ENCODE results near the gene CCL20.

The CCL20 gene

GRCh38 chr2:227860221-227860641 lies 46.6 kb downstream of the CCL20 start:
- TF ChIP-seq FOXP2 (optimal IDR thresholded peaks at IDR 0.05; ENCODE audit: borderline replicate concordance, extremely low read depth, extremely low read length, insufficient read depth) = no peak
- no peak for TF ChIP-seq TAF1 (IDR thresholded peaks at IDR 0.05; ENCODE audit: borderline replicate concordance, insufficient read depth, low read length)
- TF ChIP-seq POLR2AphosphoS5 (IDR thresholded peaks at IDR 0.05; ENCODE audit: low read depth, low read length) = no peak
- no peak for TF ChIP-seq SIN3A (IDR thresholded peaks at IDR 0.05; ENCODE audit: borderline replicate concordance, insufficient read depth, low read length)
- TF ChIP-seq, protein P1, sequence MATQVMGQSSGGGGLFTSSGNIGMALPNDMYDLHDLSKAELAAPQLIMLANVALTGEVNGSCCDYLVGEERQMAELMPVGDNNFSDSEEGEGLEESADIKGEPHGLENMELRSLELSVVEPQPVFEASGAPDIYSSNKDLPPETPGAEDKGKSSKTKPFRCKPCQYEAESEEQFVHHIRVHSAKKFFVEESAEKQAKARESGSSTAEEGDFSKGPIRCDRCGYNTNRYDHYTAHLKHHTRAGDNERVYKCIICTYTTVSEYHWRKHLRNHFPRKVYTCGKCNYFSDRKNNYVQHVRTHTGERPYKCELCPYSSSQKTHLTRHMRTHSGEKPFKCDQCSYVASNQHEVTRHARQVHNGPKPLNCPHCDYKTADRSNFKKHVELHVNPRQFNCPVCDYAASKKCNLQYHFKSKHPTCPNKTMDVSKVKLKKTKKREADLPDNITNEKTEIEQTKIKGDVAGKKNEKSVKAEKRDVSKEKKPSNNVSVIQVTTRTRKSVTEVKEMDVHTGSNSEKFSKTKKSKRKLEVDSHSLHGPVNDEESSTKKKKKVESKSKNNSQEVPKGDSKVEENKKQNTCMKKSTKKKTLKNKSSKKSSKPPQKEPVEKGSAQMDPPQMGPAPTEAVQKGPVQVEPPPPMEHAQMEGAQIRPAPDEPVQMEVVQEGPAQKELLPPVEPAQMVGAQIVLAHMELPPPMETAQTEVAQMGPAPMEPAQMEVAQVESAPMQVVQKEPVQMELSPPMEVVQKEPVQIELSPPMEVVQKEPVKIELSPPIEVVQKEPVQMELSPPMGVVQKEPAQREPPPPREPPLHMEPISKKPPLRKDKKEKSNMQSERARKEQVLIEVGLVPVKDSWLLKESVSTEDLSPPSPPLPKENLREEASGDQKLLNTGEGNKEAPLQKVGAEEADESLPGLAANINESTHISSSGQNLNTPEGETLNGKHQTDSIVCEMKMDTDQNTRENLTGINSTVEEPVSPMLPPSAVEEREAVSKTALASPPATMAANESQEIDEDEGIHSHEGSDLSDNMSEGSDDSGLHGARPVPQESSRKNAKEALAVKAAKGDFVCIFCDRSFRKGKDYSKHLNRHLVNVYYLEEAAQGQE (IDR thresholded peaks at IDR 0.05; ENCODE audit: insufficient read depth in 1 of 2, low read depth in 2 of 2, low read length in 2 of 2) = no peak

DNA sequence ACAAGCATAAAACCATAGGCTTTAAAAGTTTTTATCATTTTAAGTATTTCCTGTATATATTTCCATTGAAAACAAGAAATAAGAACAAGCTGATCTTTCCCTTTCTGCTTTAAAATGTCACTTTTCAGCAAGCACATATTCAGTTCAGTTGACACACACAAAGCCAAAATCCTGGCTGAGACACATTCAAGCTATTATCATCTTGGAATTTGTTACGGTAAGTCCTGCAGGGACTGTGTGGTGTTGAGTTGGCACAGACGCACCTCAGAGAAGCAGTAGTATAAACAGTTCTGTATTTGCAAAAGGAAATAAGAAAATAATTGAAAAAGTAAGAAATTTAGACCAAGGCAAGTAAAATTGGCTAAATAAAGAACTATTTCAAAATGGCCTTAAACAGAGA lies 47.4 kb downstream of the CCL20 start:
- TF ChIP-seq TAF1 (IDR thresholded peaks at IDR 0.05; ENCODE audit: borderline replicate concordance, insufficient read depth, low read length) (no peak), POLR2AphosphoS5 (IDR thresholded peaks at IDR 0.05; ENCODE audit: low read depth, low read length) (no peak), SIN3A (IDR thresholded peaks at IDR 0.05; ENCODE audit: borderline replicate concordance, insufficient read depth, low read length) (no peak), FOXP2 (optimal IDR thresholded peaks at IDR 0.05; ENCODE audit: borderline replicate concordance, extremely low read depth, extremely low read length, insufficient read depth) (no peak)
- TF ChIP-seq, protein P1 (IDR thresholded peaks at IDR 0.05; ENCODE audit: insufficient read depth in 1 of 2, low read depth in 2 of 2, low read length in 2 of 2) = no peak

- TF ChIP-seq, protein P1 (IDR thresholded peaks at IDR 0.05; ENCODE audit: insufficient read depth in 1 of 2, low read depth in 2 of 2, low read length in 2 of 2) = no peak
- TF ChIP-seq TAF1 (IDR thresholded peaks at IDR 0.05; ENCODE audit: borderline replicate concordance, insufficient read depth, low read length) = no peak
- no peak for TF ChIP-seq POLR2AphosphoS5 (IDR thresholded peaks at IDR 0.05; ENCODE audit: low read depth, low read length)
- no peak for TF ChIP-seq SIN3A (IDR thresholded peaks at IDR 0.05; ENCODE audit: borderline replicate concordance, insufficient read depth, low read length)
- TF ChIP-seq FOXP2 (optimal IDR thresholded peaks at IDR 0.05; ENCODE audit: borderline replicate concordance, extremely low read depth, extremely low read length, insufficient read depth) = no peak
These were observed 48.6 kb downstream of the CCL20 start for GRCh38 chr2:227862227-227862740.

DNA sequence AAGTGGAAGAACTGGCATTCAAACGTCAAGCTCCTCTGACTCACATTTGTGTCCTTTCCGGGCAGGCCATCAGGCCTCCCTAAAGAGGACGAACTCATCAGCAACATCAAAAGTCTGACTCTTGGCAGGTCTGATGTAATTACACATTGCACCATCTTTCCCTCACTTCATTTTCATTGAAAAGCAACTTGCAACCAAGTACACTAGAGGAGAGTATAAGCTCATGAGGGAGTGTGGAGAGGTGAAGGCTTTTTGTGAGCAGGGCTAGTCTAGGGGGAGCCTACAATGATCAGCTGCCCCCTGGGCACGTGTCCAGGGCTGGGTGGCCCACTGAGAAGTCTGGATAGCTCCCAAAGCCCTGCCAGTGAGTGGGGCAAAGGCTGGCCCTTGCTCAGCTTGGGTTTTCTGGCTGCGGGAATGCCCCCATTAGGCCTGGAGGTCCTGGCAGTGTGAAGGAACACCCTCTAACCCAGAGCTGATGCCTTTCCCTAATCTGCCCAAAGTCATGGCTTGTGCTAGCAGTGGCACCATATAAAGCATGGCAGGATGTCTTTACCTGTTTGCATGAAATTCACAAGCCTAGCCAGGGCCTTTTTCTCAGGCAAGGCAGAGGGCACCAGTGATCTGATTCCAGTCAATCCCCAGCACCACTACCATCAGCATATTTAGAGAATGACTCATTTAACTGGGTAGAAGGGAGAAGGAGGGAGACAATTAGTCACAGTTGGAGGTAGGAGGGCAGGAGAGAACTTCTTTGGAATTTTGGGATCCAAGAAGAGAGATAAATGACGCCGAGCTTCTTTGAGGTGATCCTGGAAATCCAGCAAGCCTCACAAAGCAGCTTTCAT lies 49.3 kb downstream of the CCL20 start:
- no peak for TF ChIP-seq FOXP2 (optimal IDR thresholded peaks at IDR 0.05; ENCODE audit: borderline replicate concordance, extremely low read depth, extremely low read length, insufficient read depth)

- TF ChIP-seq SIN3A (IDR thresholded peaks at IDR 0.05; ENCODE audit: borderline replicate concordance, insufficient read depth, low read length) = no peak
These were observed 50.6 kb downstream of the CCL20 start for GRCh38 chr2:227864161-227864756.

DNA sequence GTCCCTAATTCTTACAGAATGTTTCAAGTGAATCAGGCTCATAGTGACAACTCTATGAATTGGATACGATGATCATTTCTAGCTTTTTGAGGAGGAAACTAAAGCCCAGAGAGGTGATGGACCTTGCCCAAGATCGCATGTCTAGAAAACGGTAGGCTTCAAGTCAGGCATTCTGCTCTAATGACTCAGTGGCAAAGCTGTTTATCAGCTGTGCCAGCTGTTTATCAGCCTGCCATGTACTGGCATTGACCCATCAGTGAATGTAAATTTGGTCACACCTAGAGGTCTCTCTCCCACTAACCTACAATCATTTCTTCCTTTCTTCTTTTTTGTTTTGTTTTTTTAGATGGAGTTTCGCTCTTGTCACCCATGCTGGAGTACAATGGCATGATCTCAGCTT lies 51.6 kb downstream of the CCL20 start:
- TF ChIP-seq TAF1 (IDR thresholded peaks at IDR 0.05; ENCODE audit: borderline replicate concordance, insufficient read depth, low read length) = no peak
- no peak for TF ChIP-seq SIN3A (IDR thresholded peaks at IDR 0.05; ENCODE audit: borderline replicate concordance, insufficient read depth, low read length)
- TF ChIP-seq, protein P1 (IDR thresholded peaks at IDR 0.05; ENCODE audit: insufficient read depth in 1 of 2, low read depth in 2 of 2, low read length in 2 of 2) = no peak
- no peak for TF ChIP-seq POLR2AphosphoS5 (IDR thresholded peaks at IDR 0.05; ENCODE audit: low read depth, low read length)
- TF ChIP-seq FOXP2 (optimal IDR thresholded peaks at IDR 0.05; ENCODE audit: borderline replicate concordance, extremely low read depth, extremely low read length, insufficient read depth) = no peak

All from PFSK-1 (cell line).